Measurements from ENCODE around the gene CD248.
"Not testable (repeated sequence)": the region's sequence is repeated elsewhere in the genome, so short reads cannot be mapped to it uniquely, and the experiment has no call there.

The CD248 gene

GRCh38 chr11:66327171-66328030, 10.6 kb upstream of the CD248 start:
- H3K9ac ChIP-seq (ENCODE audit: low read depth, low read length) = no peak overlapping the region
- no peaks in the 10 kb centered on the region for H3K9me3 ChIP-seq (ENCODE audit: control insufficient read depth, insufficient read depth, low read length)
- peaks cover 30% of the 10 kb centered on the region for H3K4me1 ChIP-seq (ENCODE audit: insufficient read depth, low read length)
- no peaks in the 10 kb centered on the region for H3K36me3 ChIP-seq (ENCODE audit: insufficient read depth, low read length)

GRCh38 chr11:66326261-66327111, 9.6 kb upstream of the CD248 start:
- Histone ChIP-seq H3K36me3 (ENCODE audit: insufficient read depth, low read length) (no peaks in the 10 kb centered on the region), H3K9ac (ENCODE audit: low read depth, low read length) (no peak overlapping the region), H3K9me3 (ENCODE audit: control insufficient read depth, insufficient read depth, low read length) (no peaks in the 10 kb centered on the region), H3K4me1 (ENCODE audit: insufficient read depth, low read length) (peaks cover 30% of the 10 kb centered on the region)

GRCh38 chr11:66325263-66325671, 8.4 kb upstream of the CD248 start:
- no peak overlapping the region for H3K9ac ChIP-seq (ENCODE audit: low read depth, low read length)
- peaks cover 30% of the 10 kb centered on the region for H3K4me1 ChIP-seq (ENCODE audit: insufficient read depth, low read length)
- H3K9me3 ChIP-seq (ENCODE audit: control insufficient read depth, insufficient read depth, low read length) = no peaks in the 10 kb centered on the region
- no peaks in the 10 kb centered on the region for H3K36me3 ChIP-seq (ENCODE audit: insufficient read depth, low read length)

GRCh38 chr11:66324664-66325063, 7.8 kb upstream of the CD248 start:
- no peaks in the 10 kb centered on the region for H3K36me3 ChIP-seq (ENCODE audit: insufficient read depth, low read length)
- H3K9ac ChIP-seq (ENCODE audit: low read depth, low read length) = no peak overlapping the region
- peaks cover 30% of the 10 kb centered on the region for H3K4me1 ChIP-seq (ENCODE audit: insufficient read depth, low read length)

GRCh38 chr11:66323684-66324083, 6.8 kb upstream of the CD248 start:
- H3K9me3 ChIP-seq (ENCODE audit: control insufficient read depth, insufficient read depth, low read length) = no peaks in the 10 kb centered on the region
- peaks cover 30% of the 10 kb centered on the region for H3K4me1 ChIP-seq (ENCODE audit: insufficient read depth, low read length)
- no peaks in the 10 kb centered on the region for H3K36me3 ChIP-seq (ENCODE audit: insufficient read depth, low read length)
- no peak overlapping the region for H3K9ac ChIP-seq (ENCODE audit: low read depth, low read length)

More at GRCh38 chr11:66324664-66325063, 7.8 kb upstream of the CD248 start:
- H3K9me3 ChIP-seq (ENCODE audit: control insufficient read depth, insufficient read depth, low read length) = no peaks in the 10 kb centered on the region

GRCh38 chr11:66322732-66323427, 6.0 kb upstream of the CD248 start:
- no peak overlapping the region for H3K9ac ChIP-seq (ENCODE audit: low read depth, low read length)
- H3K9me3 ChIP-seq (ENCODE audit: control insufficient read depth, insufficient read depth, low read length) = no peaks in the 10 kb centered on the region
- no peaks in the 10 kb centered on the region for H3K36me3 ChIP-seq (ENCODE audit: insufficient read depth, low read length)
- H3K4me1 ChIP-seq (ENCODE audit: insufficient read depth, low read length) = peaks cover 35% of the 10 kb centered on the region

- Histone ChIP-seq H3K4me1 (ENCODE audit: insufficient read depth, low read length) (peaks cover 35% of the 10 kb centered on the region), H3K36me3 (ENCODE audit: insufficient read depth, low read length) (no peaks in the 10 kb centered on the region), H3K9ac (ENCODE audit: low read depth, low read length) (no peak overlapping the region), H3K9me3 (ENCODE audit: control insufficient read depth, insufficient read depth, low read length) (no peaks in the 10 kb centered on the region)
These were observed 4.8 kb upstream of the CD248 start for GRCh38 chr11:66321606-66322005.

- H3K9ac ChIP-seq (ENCODE audit: low read depth, low read length); H3K9me3 ChIP-seq (ENCODE audit: control insufficient read depth, insufficient read depth, low read length); H3K36me3 ChIP-seq (ENCODE audit: insufficient read depth, low read length): not testable (repeated sequence)
- peaks cover 29% of the 10 kb centered on the region for H3K4me1 ChIP-seq (ENCODE audit: insufficient read depth, low read length)
These were observed 3.9 kb upstream of the CD248 start for GRCh38 chr11:66320748-66321147.

GRCh38 chr11:66320289-66320688, 3.4 kb upstream of the CD248 start:
- not testable (repeated sequence) for H3K9ac ChIP-seq (ENCODE audit: low read depth, low read length); H3K36me3 ChIP-seq (ENCODE audit: insufficient read depth, low read length); H3K9me3 ChIP-seq (ENCODE audit: control insufficient read depth, insufficient read depth, low read length)
- peaks cover 24% of the 10 kb centered on the region for H3K4me1 ChIP-seq (ENCODE audit: insufficient read depth, low read length)

GRCh38 chr11:66318600-66318970, 1.7 kb upstream of the CD248 start:
- Histone ChIP-seq H3K4me1 (ENCODE audit: insufficient read depth, low read length) (peaks cover 23% of the 10 kb centered on the region), H3K9me3 (ENCODE audit: control insufficient read depth, insufficient read depth, low read length) (no peaks in the 10 kb centered on the region), H3K9ac (ENCODE audit: low read depth, low read length) (no peak overlapping the region), H3K36me3 (ENCODE audit: insufficient read depth, low read length) (no peaks in the 10 kb centered on the region)

- Histone ChIP-seq H3K4me1 (ENCODE audit: insufficient read depth, low read length) (peaks cover 23% of the 10 kb centered on the region), H3K9ac (ENCODE audit: low read depth, low read length) (peak overlapping the region; percentile 32; the same call in 1 of the 2 replicates), H3K9me3 (ENCODE audit: control insufficient read depth, insufficient read depth, low read length) (no peaks in the 10 kb centered on the region), H3K36me3 (ENCODE audit: insufficient read depth, low read length) (no peaks in the 10 kb centered on the region)
These were observed 1.1 kb upstream of the CD248 start for GRCh38 chr11:66317723-66318599.

GRCh38 chr11:66317322-66317722, 478 bp upstream of the CD248 start:
- peaks cover 23% of the 10 kb centered on the region for H3K4me1 ChIP-seq (ENCODE audit: insufficient read depth, low read length)
- no peaks in the 10 kb centered on the region for H3K9me3 ChIP-seq (ENCODE audit: control insufficient read depth, insufficient read depth, low read length)
- H3K9ac ChIP-seq (ENCODE audit: low read depth, low read length) = peak overlapping the region; percentile 32
- H3K36me3 ChIP-seq (ENCODE audit: insufficient read depth, low read length) = no peaks in the 10 kb centered on the region

- H3K4me1 ChIP-seq (ENCODE audit: insufficient read depth, low read length) = peaks cover 25% of the 10 kb centered on the region
- H3K9ac ChIP-seq (ENCODE audit: low read depth, low read length) = peak overlapping the region; percentile 31; the same call in 1 of the 2 replicates
- no peaks in the 10 kb centered on the region for H3K9me3 ChIP-seq (ENCODE audit: control insufficient read depth, insufficient read depth, low read length)
- H3K36me3 ChIP-seq (ENCODE audit: insufficient read depth, low read length) = no peaks in the 10 kb centered on the region
These were observed 678 bp downstream of the CD248 start for GRCh38 chr11:66315921-66316811.
